HepG2 (cell line): Measurements from ENCODE around the gene ZDHHC16. TPM values are rescaled to one million over a fixed set of nuclear protein-coding genes. Genes with fewer than 3 reads are reported as not detected.
A peak's percentile ranks its signal among the peaks of the same experiment; 100 is the strongest.

Source experiments
- ATAC-seq: fragments of 200-7000 bp; cut with Tn5 transposase; 3 replicates; pipeline ENCODE4 v1.9.1; 2020; ENCODE audit warnings: mild to moderate bottlenecking, moderate library complexity
- BruUV-seq: library from RNA; stranded (reverse); fragments of 400-500 nt; replicated peaks from 2 replicates; lab custom pipeline; 2021; lab: Mats Ljungman, UMichigan
- CTCF ChIA-PET: fragments of 300-600 bp; formaldehyde crosslinking; extraction: SDS; loops from one replicate; lab custom pipeline; 2021; ENCODE audit warnings: low total read pairs, inconsistent platforms, low intra/inter-chr PET ratio; lab: Yijun Ruan, JAX
- POLR2A ChIA-PET: fragments of 350-600 bp; sonication (Branson Sonifier 250); formaldehyde crosslinking; loops from one replicate; lab custom pipeline; 2020; ENCODE audit warnings: antibody characterized with exemption, inconsistent platforms; lab: Yijun Ruan, JAX
- DNase-seq: peaks from one replicate; pipeline ENCODE4 v3.0.0-alpha.2; 2015; ENCODE audit warnings: low spot score
- FAIRE-seq: peaks from 3 replicates; lab custom pipeline; 2011; peaks lifted over from hg19 to GRCh38; lab: Jason Lieb, UNC
- H2AFZ ChIP-seq: one replicate; pipeline ENCODE4 v1.6.1; 2011; ENCODE audit warnings: low read length, inconsistent platforms
- H3K27ac ChIP-seq: fragments of 300-600 bp; 3 replicates; pipeline ENCODE4 v1.8.0; 2011; ENCODE audit warnings: mixed run types, mild to moderate bottlenecking, mixed read lengths, low read length, inconsistent platforms; ENCODE audit not compliant: insufficient read depth; ENCODE audit errors: extremely low read length
- H3K27me3 ChIP-seq, 2 experiments: fragments of 200-600 bp in 1 of 2; 2 replicates in 1 of 2; 3 replicates in 1 of 2; pipeline versions ENCODE4 v1.6.0 to v1.8.0; 2011; ENCODE audit warnings: low read length in 2 of 2, mild to moderate bottlenecking in 2 of 2, moderate library complexity in 2 of 2, inconsistent platforms in 1 of 2; ENCODE audit not compliant: insufficient read depth in 2 of 2, control insufficient read depth in 1 of 2
- H3K36me3 ChIP-seq, 2 experiments: fragments of 200-600 bp in 1 of 2; replicated peaks in 1 of 2; 2 replicates in 1 of 2; 3 replicates in 1 of 2; pipeline versions ENCODE4 v1.5.1 to v1.8.0; 2011; ENCODE audit warnings: low read length in 2 of 2, inconsistent platforms in 1 of 2; ENCODE audit not compliant: insufficient read depth in 2 of 2, control insufficient read depth in 1 of 2
- H3K4me1 ChIP-seq: 2 replicates; pipeline ENCODE4 v1.5.1; 2012; ENCODE audit warnings: low read length, inconsistent platforms; ENCODE audit not compliant: insufficient read depth
- H3K4me2 ChIP-seq: 2 replicates; pipeline ENCODE4 v1.6.0; 2011; ENCODE audit warnings: low read depth, low read length, inconsistent platforms
- H3K4me3 ChIP-seq, 3 experiments: fragments of 200-600 bp in 1 of 3; sonication (generic), shearing (Covaris generic) in 1 of 3; replicated peaks in 1 of 3; 2 replicates each; pipeline ENCODE4 v1.5.1; 2011 to 2016; ENCODE audit warnings: low read length in 3 of 3, inconsistent platforms in 2 of 3, low read depth in 2 of 3, mild to moderate bottlenecking in 2 of 3, control low read depth in 1 of 3, mixed read lengths in 1 of 3; ENCODE audit not compliant: insufficient read depth in 1 of 3
- H3K79me2 ChIP-seq: one replicate; pipeline ENCODE4 v1.6.1; 2011; ENCODE audit warnings: low read length, inconsistent platforms; ENCODE audit not compliant: insufficient read depth
- H3K9ac ChIP-seq: 2 replicates; pipeline ENCODE4 v1.6.0; 2011; ENCODE audit warnings: mild to moderate bottlenecking, low read depth, low read length, inconsistent platforms; ENCODE audit not compliant: insufficient read depth
- H3K9me3 ChIP-seq: 2 replicates; pipeline ENCODE4 v1.5.1; 2012; ENCODE audit warnings: mild to moderate bottlenecking, low read length
- H4K20me1 ChIP-seq: 2 replicates; pipeline ENCODE4 v1.6.0; 2011; ENCODE audit warnings: inconsistent platforms, mild to moderate bottlenecking, low read length, moderate library complexity; ENCODE audit not compliant: insufficient read depth
- AHR ChIP-seq: IDR thresholded peaks from 2 replicates; pipeline ENCODE4 v1.6.1; 2018; ENCODE audit warnings: missing genetic modification reagents, missing compliant biosample characterization
- ARNT ChIP-seq: fragments of 450-650 bp; IDR thresholded peaks from 2 replicates; pipeline ENCODE4 v1.6.1; 2017
- GLI4 ChIP-seq: sonication (generic); formaldehyde crosslinking; IDR thresholded peaks from 2 replicates; pipeline ENCODE4 v1.5.1; 2020; ENCODE audit warnings: missing genetic modification reagents, mild to moderate bottlenecking, moderate library complexity, borderline replicate concordance
- JARID2 ChIP-seq: sonication (generic); formaldehyde crosslinking; IDR thresholded peaks from 2 replicates; pipeline ENCODE4 v1.8.1; 2023; ENCODE audit warnings: missing genetic modification reagents, inconsistent platforms; ENCODE audit not compliant: insufficient replicate concordance
- MTF2 ChIP-seq: sonication (generic); formaldehyde crosslinking; IDR thresholded peaks from 2 replicates; pipeline ENCODE4 v1.5.0; 2020; ENCODE audit warnings: missing genetic modification reagents, borderline replicate concordance
- PRDM4 ChIP-seq: sonication (generic); formaldehyde crosslinking; IDR thresholded peaks from 2 replicates; pipeline ENCODE4 v1.9.0; 2021; ENCODE audit warnings: missing genetic modification reagents, borderline replicate concordance
- SALL2 ChIP-seq: sonication (generic); formaldehyde crosslinking; IDR thresholded peaks from 2 replicates; pipeline ENCODE4 v1.8.1; 2023; ENCODE audit warnings: mild to moderate bottlenecking, missing genetic modification reagents, inconsistent platforms
- SMAD1 ChIP-seq: sonication (generic); formaldehyde crosslinking; IDR thresholded peaks from 2 replicates; pipeline ENCODE4 v1.4.0; 2020; ENCODE audit warnings: missing genetic modification reagents, low read depth, mild to moderate bottlenecking, borderline replicate concordance
- SP1 ChIP-seq, 2 experiments: fragments of 450-650 bp in 1 of 2; sonication (generic) in 1 of 2; formaldehyde crosslinking in 1 of 2; IDR thresholded peaks; 2 replicates each; pipeline versions ENCODE4 v1.4.0 to v1.6.1; 2016 to 2020; ENCODE audit warnings: missing genetic modification reagents in 1 of 2
- TERF1 ChIP-seq: sonication (generic); formaldehyde crosslinking; IDR thresholded peaks from 2 replicates; pipeline ENCODE4 v1.8.0; 2022; ENCODE audit warnings: mild to moderate bottlenecking, missing genetic modification reagents, moderate library complexity
- TRIM24 ChIP-seq: sonication (generic); formaldehyde crosslinking; IDR thresholded peaks from 2 replicates; pipeline ENCODE4 v1.8.0; 2022; ENCODE audit warnings: mild to moderate bottlenecking, missing genetic modification reagents
- XBP1 ChIP-seq: sonication (generic); formaldehyde crosslinking; IDR thresholded peaks from 2 replicates; pipeline ENCODE4 v1.5.0; 2020; ENCODE audit warnings: missing genetic modification reagents
- YEATS2 ChIP-seq: sonication (generic); formaldehyde crosslinking; IDR thresholded peaks from 2 replicates; pipeline ENCODE4 v1.4.0; 2020; ENCODE audit warnings: missing genetic modification reagents, borderline replicate concordance
- ZBTB46 ChIP-seq: sonication (generic); formaldehyde crosslinking; IDR thresholded peaks from 2 replicates; pipeline ENCODE4 v1.4.0; 2020; ENCODE audit warnings: mild to moderate bottlenecking, missing genetic modification reagents, borderline replicate concordance
- ZFP36L1 ChIP-seq: sonication (generic); formaldehyde crosslinking; IDR thresholded peaks from 2 replicates; pipeline ENCODE4 v1.8.0; 2022; ENCODE audit warnings: mild to moderate bottlenecking, missing genetic modification reagents, moderate library complexity
- ZNF33A ChIP-seq: sonication (generic); formaldehyde crosslinking; IDR thresholded peaks from 2 replicates; pipeline ENCODE4 v1.5.1; 2020; ENCODE audit warnings: missing genetic modification reagents, mild to moderate bottlenecking, moderate library complexity, borderline replicate concordance
- ZNF563 ChIP-seq: sonication (generic); formaldehyde crosslinking; IDR thresholded peaks from 2 replicates; pipeline ENCODE4 v1.8.0; 2022; ENCODE audit warnings: mild to moderate bottlenecking, moderate library complexity, missing genetic modification reagents
- ZNF740 ChIP-seq: sonication (generic); formaldehyde crosslinking; IDR thresholded peaks from 2 replicates; pipeline ENCODE4 v1.4.0; 2020; ENCODE audit warnings: missing genetic modification reagents
- ZSCAN9 ChIP-seq: IDR thresholded peaks from 2 replicates; pipeline ENCODE4 v1.6.1; 2016; ENCODE audit warnings: borderline replicate concordance
- WGBS: methylation state at CpG from one replicate; pipeline ENCODE4 v1.1.6; 2017; ENCODE audit warnings: low lambda C conversion rate; 5-methylcytosine and 5-hydroxymethylcytosine counted together
- in situ Hi-C: cut with HindIII; loops from 2 replicates; pipeline ENCODE4 v1.10.0; 2017; ENCODE audit warnings: low pct_unique_long_range_greater_than_20kb; ENCODE audit not compliant: extremely low pct_ligation_motif_present
- intact Hi-C: fragments of 100-400 bp; cut with micrococcal nuclease; formaldehyde crosslinking; loops from one replicate; pipeline ENCODE4 v1.10.0; 2022; ENCODE audit not compliant: unreplicated experiment
- polyA plus RNA-seq, 8 experiments: library from polyadenylated mRNA; depleted of rRNA in 3 of 8; stranded (reverse) in 7 of 8; unstranded in 1 of 8; fragments of >200 nt; fragmentation: Illumina TruSeq in 4 of 8; extraction: Trizol in 4 of 8; gene quantifications; 2 replicates each; pipeline versions ENCODE4 v1.2.1 to v1.2.3, GENCODE V29; 2011 to 2016; ENCODE audit warnings: low read depth in 4 of 8, missing spikeins in 1 of 8, mixed read lengths in 1 of 8; ENCODE audit not compliant: insufficient read depth in 1 of 8
- total RNA-seq, 5 experiments: library from RNA; depleted of rRNA; stranded (reverse); fragments of >200 nt; fragmentation: Illumina TruSeq; extraction: Trizol; gene quantifications; 2 replicates each; pipeline ENCODE4 v1.2.3, GENCODE V29; 2016; ENCODE audit warnings: low read depth in 1 of 5

ZDHHC16 gene
- total and polyA plus RNA-seq, 2 of the 13 experiments (the other 11 are each of a cell fraction or from before 2014, with no cell fraction given): 40.8 to 41.8 TPM

- peak; percentile 57 for FAIRE-seq
- POLR2A ChIA-PET: interaction anchor here (0.6 to 1.0 kb wide), 5 partner anchors 9 to 189 kb away, joined by 3 to 4 read pairs (median 4); partner anchors contain the start of gene AVPI1
- 1% methylated on average over 20 of the region's 22 CpGs for WGBS
- TF ChIP-seq SMAD1 (CRISPR knock-in tag): no peak
- TF ChIP-seq XBP1: no peak
- TF ChIP-seq PRDM4: no peak
- no peak for TF ChIP-seq YEATS2 (CRISPR knock-in tag)
- TF ChIP-seq MTF2 (CRISPR knock-in tag): no peak
- no peak for TF ChIP-seq TERF1 (CRISPR knock-in tag)
- TF ChIP-seq SP1 (IDR thresholded peaks at IDR 0.05): no peak
- 0 out of 2 replicates have a peak, but pooled peaks have one; percentile 30 for TF ChIP-seq SP1 (CRISPR knock-in tag; IDR thresholded peaks at IDR 0.05)
- TF ChIP-seq ZBTB46 (CRISPR knock-in tag): no peak
- no peak for TF ChIP-seq ARNT
- peak; percentile 55; the same call in 1 of the 2 replicates for TF ChIP-seq ZNF563 (CRISPR knock-in tag)
- no peak for TF ChIP-seq ZNF740 (CRISPR knock-in tag)
- no peak; the same call in 1 of the 2 replicates for TF ChIP-seq GLI4 (CRISPR knock-in tag)
- no peak for TF ChIP-seq AHR (CRISPR knock-in tag)
- no peak for TF ChIP-seq JARID2 (CRISPR knock-in tag)
- no peak for TF ChIP-seq ZSCAN9 (CRISPR knock-in tag)
- peak; percentile 73; the same call in 1 of the 2 replicates for TF ChIP-seq ZFP36L1 (CRISPR knock-in tag)
- no peak for TF ChIP-seq ZNF33A (CRISPR knock-in tag)
- TF ChIP-seq TRIM24 (CRISPR knock-in tag): no peak
- no peak for TF ChIP-seq SALL2 (CRISPR knock-in tag)
These were observed 51.6 kb downstream of the ZDHHC16 start for GRCh38 chr10:97497572-97498075.

More at GRCh38 chr10:97497572-97498075, 51.6 kb downstream of the ZDHHC16 start:
- DNase-seq: peak; percentile 69
- Histone ChIP-seq H2AFZ (no peak overlapping the region), H3K79me2 (peaks cover 58% of the 10 kb centered on the region), H3K9me3 (no peaks in the 10 kb centered on the region), H3K36me3 (peaks cover 2 to 10% of the 10 kb centered on the region in 2 experiments; a peak in 3 of 5 replicates), H3K4me1 (peaks cover 61% of the 10 kb centered on the region), H3K4me3 (peak overlapping the region; percentile 67 to 90 (median 89)), H3K27me3 (no peaks in the 10 kb centered on the region; a peak in 1 of 5 replicates), H3K4me2 (peak overlapping the region; percentile 91), H3K9ac (peak overlapping the region; percentile 92), H4K20me1 (peaks cover 24% of the 10 kb centered on the region), H3K27ac (peak overlapping the region; percentile 90)
- BruUV-seq: no TSS peak
- intact Hi-C loops (loop anchor here (2.0 kb wide), 1 partner anchor 55 kb away; no protein-coding TSS in a partner anchor), in situ Hi-C loops (no loop called here)
- ATAC-seq: peak; percentile 57
- CTCF ChIA-PET: no interaction called here
